Liver (tissue), 9 donors: ENCODE data around the gene TNFRSF1B. TPM values are rescaled to one million over a fixed set of nuclear protein-coding genes. Genes with fewer than 3 reads are reported as not detected.

Source experiments
- DNase-seq: peaks from one replicate; pipeline ENCODE4 v3.0.0-alpha.2; 2017; ENCODE audit warnings: low spot score
- H3K27ac ChIP-seq, 2 donors: one replicate each; pipeline ENCODE4 v1.7.0; 2013; ENCODE audit warnings: inconsistent platforms in 2 of 2, low read length in 2 of 2, control low read depth in 1 of 2, low read depth in 1 of 2, mild to moderate bottlenecking in 1 of 2
- H3K27me3 ChIP-seq, 4 donors: one replicate each; pipeline versions ENCODE4 v1.6.1 to v1.7.0; 2013; ENCODE audit warnings: low read length in 3 of 4, inconsistent platforms in 1 of 4, mild to moderate bottlenecking in 1 of 4, moderate library complexity in 1 of 4; ENCODE audit not compliant: control insufficient read depth in 4 of 4, insufficient read depth in 4 of 4
- H3K36me3 ChIP-seq, 4 donors: one replicate each; pipeline versions ENCODE4 v1.6.1 to v1.7.0; 2013; ENCODE audit warnings: low read length in 3 of 4, mild to moderate bottlenecking in 3 of 4, low read depth in 1 of 4, moderate library complexity in 1 of 4; ENCODE audit not compliant: control insufficient read depth in 4 of 4, insufficient read depth in 3 of 4
- H3K4me1 ChIP-seq, 4 donors: one replicate each; pipeline versions ENCODE4 v1.6.1 to v1.7.0; 2013; ENCODE audit warnings: low read length in 3 of 4, mild to moderate bottlenecking in 3 of 4, moderate library complexity in 1 of 4; ENCODE audit not compliant: control insufficient read depth in 4 of 4, insufficient read depth in 4 of 4
- H3K4me3 ChIP-seq, 3 donors: one replicate each; pipeline versions ENCODE4 v1.6.1 to v1.7.0; 2013; ENCODE audit warnings: low read length in 3 of 3, control low read depth in 1 of 3, low read depth in 1 of 3, mild to moderate bottlenecking in 1 of 3
- H3K9ac ChIP-seq, 2 donors: one replicate each; pipeline ENCODE4 v1.7.0; 2013; ENCODE audit warnings: low read length in 2 of 2, mild to moderate bottlenecking in 2 of 2, moderate library complexity in 2 of 2, control low read depth in 1 of 2, low read depth in 1 of 2
- H3K9me3 ChIP-seq, 4 donors: one replicate each; pipeline versions ENCODE4 v1.6.1 to v1.7.0; 2013; ENCODE audit warnings: low read length in 3 of 4; ENCODE audit not compliant: control insufficient read depth in 4 of 4
- ATF3 ChIP-seq: IDR thresholded peaks from 2 replicates; pipeline ENCODE4 v1.6.1; 2016; ENCODE audit warnings: antibody characterized with exemption
- CTCF ChIP-seq: fragments of 150-350 bp; IDR thresholded peaks from 2 replicates; pipeline ENCODE4 v1.5.1; 2017; ENCODE audit warnings: improper control_type of control experiment, low read depth, low read length; ENCODE audit not compliant: missing input control
- EGR1 ChIP-seq, 2 donors: IDR thresholded peaks; 2 replicates each; pipeline ENCODE4 v1.6.1; 2016 to 2018; ENCODE audit warnings: antibody characterized with exemption in 2 of 2, low read depth in 2 of 2
- FOXA1 ChIP-seq: IDR thresholded peaks from 2 replicates; pipeline ENCODE4 v1.6.1; 2016; ENCODE audit warnings: antibody characterized with exemption
- FOXA2 ChIP-seq: IDR thresholded peaks from 2 replicates; pipeline ENCODE4 v1.6.1; 2016; ENCODE audit warnings: antibody characterized with exemption
- GABPA ChIP-seq, 2 donors: IDR thresholded peaks in 1 of 2; conservative IDR thresholded peaks in 1 of 2; 2 replicates each; pipeline ENCODE4 v1.6.1; 2016; ENCODE audit warnings: antibody characterized with exemption in 2 of 2, mild to moderate bottlenecking in 1 of 2, moderate library complexity in 1 of 2
- HNF4A ChIP-seq, 2 donors: conservative IDR thresholded peaks; 2 replicates each; pipeline ENCODE4 v1.6.1; 2016; ENCODE audit warnings: antibody characterized with exemption in 2 of 2, mild to moderate bottlenecking in 2 of 2
- HNF4G ChIP-seq: IDR thresholded peaks from 2 replicates; pipeline ENCODE4 v1.6.1; 2016; ENCODE audit warnings: antibody characterized with exemption
- JUND ChIP-seq, 2 donors: IDR thresholded peaks; 2 replicates each; pipeline ENCODE4 v1.6.1; 2016; ENCODE audit warnings: antibody characterized with exemption in 2 of 2
- MAX ChIP-seq: IDR thresholded peaks from 2 replicates; pipeline ENCODE4 v1.6.1; 2016; ENCODE audit warnings: antibody characterized with exemption
- NR2F2 ChIP-seq: IDR thresholded peaks from 2 replicates; pipeline ENCODE4 v1.6.1; 2016; ENCODE audit warnings: antibody characterized with exemption
- RAD21 ChIP-seq, 2 donors: IDR thresholded peaks; 2 replicates each; pipeline ENCODE4 v1.6.1; 2016; ENCODE audit warnings: antibody characterized with exemption in 2 of 2, mild to moderate bottlenecking in 2 of 2
- REST ChIP-seq: IDR thresholded peaks from 2 replicates; pipeline ENCODE4 v1.6.1; 2016; ENCODE audit warnings: antibody characterized with exemption, mild to moderate bottlenecking
- RXRA ChIP-seq, 2 donors: IDR thresholded peaks; 2 replicates each; pipeline ENCODE4 v1.6.1; 2017 to 2018; ENCODE audit warnings: antibody characterized with exemption in 2 of 2, mild to moderate bottlenecking in 1 of 2
- SP1 ChIP-seq: IDR thresholded peaks from 2 replicates; pipeline ENCODE4 v1.6.1; 2018; ENCODE audit warnings: antibody characterized with exemption, mild to moderate bottlenecking
- TAF1 ChIP-seq: conservative IDR thresholded peaks from 2 replicates; pipeline ENCODE4 v1.6.1; 2016; ENCODE audit warnings: antibody characterized with exemption, mild to moderate bottlenecking
- YY1 ChIP-seq: IDR thresholded peaks from 2 replicates; pipeline ENCODE4 v1.6.1; 2016; ENCODE audit warnings: antibody characterized with exemption, mild to moderate bottlenecking
- ZBTB33 ChIP-seq: IDR thresholded peaks from 2 replicates; pipeline ENCODE4 v1.6.1; 2016; ENCODE audit warnings: antibody characterized with exemption
- WGBS: extraction: QIAGEN DNeasy Blood & Tissue Kit; methylation state at CpG from one replicate; pipeline ENCODE4 v1.1.7; 2013; 5-methylcytosine and 5-hydroxymethylcytosine counted together
- polyA plus RNA-seq, 2 donors: library from polyadenylated mRNA; stranded (reverse) in 1 of 2; unstranded in 1 of 2; fragments of 200-250 nt in 1 of 2; fragments of >200 nt in 1 of 2; fragmentation: Nextera tagmentation in 1 of 2; extraction: Ambion mirVana in 1 of 2; gene quantifications; one replicate each; pipeline versions ENCODE4 v1.2.1 to v1.2.3, GENCODE V29; 2013 to 2015
- total RNA-seq, 2 donors: library from RNA; depleted of rRNA; stranded (reverse); fragments of >200 nt; gene quantifications; one replicate each; pipeline ENCODE4 v1.2.3, GENCODE V29; 2014
- donor health status: healthy.
- donor health status: healthy.
- donor health status: healthy.
- donor health status: healthy.
- donor health status: healthy.

Gene TNFRSF1B
- total and polyA plus RNA-seq, 4 donors: 7.2 to 19.6 (median 16.5) TPM

GRCh38 chr1:12170263-12170671 lies 3.5 kb downstream of the TNFRSF1B start (continued):
- TF ChIP-seq HNF4G: peak; percentile 81
- TF ChIP-seq GABPA (IDR thresholded peaks at IDR 0.05 in 1 of 2, conservative IDR thresholded peaks at IDR 0.05 in 1 of 2): peak in 1 of 2 donors; percentile 41

- peaks cover 8 to 73% (median 33%) of the 10 kb centered on the region in 4 donors for H3K4me1 ChIP-seq
- 88% methylated on average over 12 of the region's 12 CpGs for WGBS
- no peak overlapping the region for H3K4me3 ChIP-seq
- H3K27me3 ChIP-seq: no peaks in the 10 kb centered on the region
- H3K9ac ChIP-seq: no peak overlapping the region
- no peaks in the 10 kb centered on the region for H3K9me3 ChIP-seq
- no peaks in the 10 kb centered on the region for H3K36me3 ChIP-seq
- TF ChIP-seq RXRA (IDR thresholded peaks at IDR 0.05): no peak
- TF ChIP-seq GABPA (IDR thresholded peaks at IDR 0.05 in 1 of 2, conservative IDR thresholded peaks at IDR 0.05 in 1 of 2): no peak
- TF ChIP-seq EGR1 (IDR thresholded peaks at IDR 0.05; ENCODE audit: low read depth in 2 of 2): no peak
- TF ChIP-seq YY1: no peak
- TF ChIP-seq HNF4A (conservative IDR thresholded peaks at IDR 0.05): no peak
- TF ChIP-seq FOXA2: no peak
- TF ChIP-seq MAX: no peak
- TF ChIP-seq HNF4G: no peak
- TF ChIP-seq SP1: no peak
- TF ChIP-seq JUND (IDR thresholded peaks at IDR 0.05): no peak
- TF ChIP-seq RAD21 (IDR thresholded peaks at IDR 0.05): no peak
- TF ChIP-seq TAF1: no peak
- TF ChIP-seq REST: no peak
- no peak for TF ChIP-seq CTCF
- no peak for TF ChIP-seq NR2F2
- no peak for TF ChIP-seq ZBTB33
- TF ChIP-seq ATF3: no peak
- no peak for TF ChIP-seq FOXA1
- peak overlapping the region; percentile 30 to 53 for H3K27ac ChIP-seq
- no peak for DNase-seq
Measured at GRCh38 chr1:12171206-12172041, 4.6 kb downstream of the TNFRSF1B start.
